Measurements from ENCODE around the gene COBL.

GRCh38 chr7:51313738-51314425 is 2.7 kb downstream of the COBL start:
- TF ChIP-seq EP300 (IDR thresholded peaks at IDR 0.05) = no peak
- TF ChIP-seq, protein P1, sequence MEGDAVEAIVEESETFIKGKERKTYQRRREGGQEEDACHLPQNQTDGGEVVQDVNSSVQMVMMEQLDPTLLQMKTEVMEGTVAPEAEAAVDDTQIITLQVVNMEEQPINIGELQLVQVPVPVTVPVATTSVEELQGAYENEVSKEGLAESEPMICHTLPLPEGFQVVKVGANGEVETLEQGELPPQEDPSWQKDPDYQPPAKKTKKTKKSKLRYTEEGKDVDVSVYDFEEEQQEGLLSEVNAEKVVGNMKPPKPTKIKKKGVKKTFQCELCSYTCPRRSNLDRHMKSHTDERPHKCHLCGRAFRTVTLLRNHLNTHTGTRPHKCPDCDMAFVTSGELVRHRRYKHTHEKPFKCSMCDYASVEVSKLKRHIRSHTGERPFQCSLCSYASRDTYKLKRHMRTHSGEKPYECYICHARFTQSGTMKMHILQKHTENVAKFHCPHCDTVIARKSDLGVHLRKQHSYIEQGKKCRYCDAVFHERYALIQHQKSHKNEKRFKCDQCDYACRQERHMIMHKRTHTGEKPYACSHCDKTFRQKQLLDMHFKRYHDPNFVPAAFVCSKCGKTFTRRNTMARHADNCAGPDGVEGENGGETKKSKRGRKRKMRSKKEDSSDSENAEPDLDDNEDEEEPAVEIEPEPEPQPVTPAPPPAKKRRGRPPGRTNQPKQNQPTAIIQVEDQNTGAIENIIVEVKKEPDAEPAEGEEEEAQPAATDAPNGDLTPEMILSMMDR (IDR thresholded peaks at IDR 0.05) = no peak
- no peak for TF ChIP-seq POLR2AphosphoS5 (IDR thresholded peaks at IDR 0.05)
